HT-29 (cell line): ENCODE results near the gene EMP3. TPM values are rescaled to one million over a fixed set of nuclear protein-coding genes. Genes with fewer than 3 reads are reported as not detected.

ENCODE experiments used
- DNase-seq: peaks from one replicate; pipeline ENCODE4 v3.0.0-alpha.2; 2015; ENCODE audit warnings: low spot score
- total RNA-seq: library from RNA; depleted of rRNA; stranded (reverse); fragments of >200 nt; shearing (Covaris generic); gene quantifications from 2 replicates; pipeline ENCODE4 v1.2.3, GENCODE V29; 2014; rRNA removed

The EMP3 gene
- total RNA-seq, 1 experiment from 2014 or later, result not detected

GRCh38 chr19:48373567-48373966, 48.2 kb downstream of the EMP3 start:
- no peak for DNase-seq

DNA sequence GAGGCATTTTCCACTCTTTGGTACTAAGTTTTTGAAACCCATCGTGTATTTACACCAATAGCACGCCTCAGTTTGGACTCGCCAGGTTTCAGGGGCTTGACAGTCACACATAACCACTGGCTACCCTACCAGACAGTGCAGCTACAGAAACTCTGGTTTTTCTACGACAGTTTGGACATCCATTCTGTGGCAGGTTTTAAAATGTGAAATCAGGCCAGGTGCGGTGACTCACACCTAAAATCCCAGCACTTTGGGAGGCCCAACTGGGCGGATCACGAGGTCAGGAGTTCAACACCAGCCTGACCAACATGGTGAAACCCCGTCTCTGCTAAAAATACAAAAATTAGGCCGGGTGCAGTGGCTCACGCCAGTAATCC, 52.8 kb downstream of the EMP3 start:
- no peak for DNase-seq

DNA sequence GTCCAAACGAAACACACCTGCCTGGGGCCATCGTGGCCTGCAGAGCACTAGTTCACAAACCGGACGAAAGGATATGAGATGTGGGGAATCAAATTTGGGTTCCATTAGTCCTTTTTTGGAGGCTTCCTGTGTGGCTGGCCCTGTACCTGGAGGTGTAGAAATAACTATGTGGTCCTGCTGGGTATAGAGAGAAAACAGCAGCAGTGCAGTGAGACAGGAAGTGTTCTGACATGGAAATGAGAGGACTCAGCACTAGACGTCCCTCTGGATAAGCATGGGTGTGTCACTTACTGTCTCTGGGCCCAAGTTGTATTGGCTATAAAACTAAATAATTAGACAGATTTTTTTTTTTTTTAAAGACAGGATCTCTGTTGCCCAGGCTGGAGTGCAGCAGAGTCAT, 53.7 kb downstream of the EMP3 start:
- DNase-seq, result no peak

Other genes starting within 250 kb of the EMP3 start
- gene PLA2G4C, start 214.7 kb upstream of the EMP3 start, total RNA-seq, result 1.8 TPM in 1 of 2 replicates, not detected in the other
- 174 and 182 TPM in 2 replicates for gene LIG1, start 155.2 kb upstream of the EMP3 start, total RNA-seq
- gene ZSWIM9, start 154.9 kb upstream of the EMP3 start, total RNA-seq, result 7.5 and 8.2 TPM in 2 replicates
- gene CARD8, start 69.6 kb upstream of the EMP3 start, total RNA-seq, result 7.8 and 8.2 TPM in 2 replicates
- not detected in 2 replicates for gene ZNF114, start 55.5 kb upstream of the EMP3 start, total RNA-seq
- 12.7 and 14.7 TPM in 2 replicates for gene TMEM143, start 38.4 kb downstream of the EMP3 start, total RNA-seq
- 0.34 and 1.2 TPM in 2 replicates for gene SYNGR4, start 38.8 kb downstream of the EMP3 start, total RNA-seq
- 150 and 189 TPM in 2 replicates for gene KDELR1, start 66.0 kb downstream of the EMP3 start, total RNA-seq
- gene GRIN2D, start 68.1 kb downstream of the EMP3 start, total RNA-seq, result 10.7 and 12.6 TPM in 2 replicates
- 96.1 and 120 TPM in 2 replicates for gene GRWD1, start 120.4 kb downstream of the EMP3 start, total RNA-seq
- gene KCNJ14, start 130.0 kb downstream of the EMP3 start, total RNA-seq, result 2.7 and 3.6 TPM in 2 replicates
- 145 and 154 TPM in 2 replicates for gene CYTH2, start 143.8 kb downstream of the EMP3 start, total RNA-seq
- 11.4 and 12.2 TPM in 2 replicates for gene LMTK3, start 186.3 kb downstream of the EMP3 start, total RNA-seq
- gene SULT2B1, start 226.6 kb downstream of the EMP3 start, total RNA-seq, result 48.6 and 55.3 TPM in 2 replicates